Measurements from ENCODE around the gene DHX29. TPM values are rescaled to one million over a fixed set of nuclear protein-coding genes. Genes with fewer than 3 reads are reported as not detected.
A peak's percentile ranks its signal among the peaks of the same experiment; 100 is the strongest.

The DHX29 gene
- total RNA-seq, 2 experiments from 2014 or later: 11.6 to 13.7 TPM

- ChIA-PET CTCF (interaction anchor here (1.1 to 9.6 kb wide), 10 partner anchors 8 to 75 kb away, joined by 3 to 51 read pairs (median 4); partner anchors contain the start of genes DHX29 and GPX8), POLR2A (interaction anchor here (0.9 to 3.3 kb wide), 3 partner anchors 63 to 75 kb away, joined by 3 to 9 read pairs (median 5); partner anchors contain the start of gene DHX29)
- TF ChIP-seq CTCF (IDR thresholded peaks at IDR 0.05): no peak
- ATAC-seq: no peak
- no peaks in the 10 kb centered on the region for H3K9me3 Mint-ChIP-seq
- no peaks in the 10 kb centered on the region for H3K36me3 Mint-ChIP-seq (ENCODE audit: low read depth)
- peaks cover 74% of the 10 kb centered on the region for H3K27me3 Mint-ChIP-seq
- peak overlapping the region; percentile 70 for H3K4me3 Mint-ChIP-seq
- DNase-seq: no peak
- intact Hi-C loops (cut with micrococcal nuclease): loop anchor here (5.0 kb wide), 1 partner anchor 60 kb away; the partner anchor contains the start of gene CDC20B
- H3K4me1 Mint-ChIP-seq (ENCODE audit: low read depth): peaks cover 26% of the 10 kb centered on the region
- no peak overlapping the region for H3K27ac Mint-ChIP-seq
These were observed 75.6 kb downstream of the DHX29 start for GRCh38 chr5:55231919-55232270.

GRCh38 chr5:55231029-55231918 is 76.2 kb downstream of the DHX29 start:
- H3K27me3 Mint-ChIP-seq: peaks cover 70% of the 10 kb centered on the region
- ATAC-seq: no peak
- peak; percentile 32 for DNase-seq
- intact Hi-C loops (cut with micrococcal nuclease): loop anchor here (5.0 kb wide), 1 partner anchor 59 kb away; the partner anchor contains the start of gene CDC20B
- no peaks in the 10 kb centered on the region for H3K9me3 Mint-ChIP-seq
- H3K27ac Mint-ChIP-seq: no peak overlapping the region
- peak overlapping the region; percentile 70 for H3K4me3 Mint-ChIP-seq
- no peaks in the 10 kb centered on the region for H3K36me3 Mint-ChIP-seq (ENCODE audit: low read depth)
- ChIA-PET CTCF (interaction anchor here (1.1 to 9.6 kb wide), 10 partner anchors 10 to 76 kb away, joined by 3 to 51 read pairs (median 4); partner anchors contain the start of genes DHX29 and GPX8), POLR2A (interaction anchor here (0.9 to 3.3 kb wide), 4 partner anchors 63 to 77 kb away, joined by 3 to 9 read pairs (median 4); partner anchors contain the start of genes DHX29 and MTREX)
- TF ChIP-seq CTCF (IDR thresholded peaks at IDR 0.05): no peak
- peaks cover 27% of the 10 kb centered on the region for H3K4me1 Mint-ChIP-seq (ENCODE audit: low read depth)

GRCh38 chr5:55230086-55230629 is 77.3 kb downstream of the DHX29 start:
- ChIA-PET CTCF (interaction anchor here (9.6 kb wide), 1 partner anchor 59 kb away, joined by 51 read pairs; no protein-coding TSS in a partner anchor), POLR2A (no interaction called here)
- no peaks in the 10 kb centered on the region for H3K36me3 Mint-ChIP-seq (ENCODE audit: low read depth)
- DNase-seq (no peak), ATAC-seq (no peak)
- no peak overlapping the region for H3K27ac Mint-ChIP-seq
- no peak overlapping the region for H3K4me3 Mint-ChIP-seq
- H3K27me3 Mint-ChIP-seq: peaks cover 77% of the 10 kb centered on the region
- no peak for TF ChIP-seq CTCF (IDR thresholded peaks at IDR 0.05)
- peaks cover 28% of the 10 kb centered on the region for H3K4me1 Mint-ChIP-seq (ENCODE audit: low read depth)
- intact Hi-C loops (cut with micrococcal nuclease): loop anchor here (5.0 kb wide), 1 partner anchor 58 kb away; the partner anchor contains the start of gene CDC20B
- no peaks in the 10 kb centered on the region for H3K9me3 Mint-ChIP-seq

GRCh38 chr5:55227664-55228430 is 79.6 kb downstream of the DHX29 start:
- intact Hi-C loops (cut with micrococcal nuclease): loop anchor here (5.0 kb wide), 1 partner anchor 79 kb away; the partner anchor contains the start of genes DHX29 and MTREX
- Mint-ChIP-seq H3K4me1 (ENCODE audit: low read depth) (peaks cover 35% of the 10 kb centered on the region), H3K27me3 (peaks cover 87% of the 10 kb centered on the region), H3K9me3 (no peaks in the 10 kb centered on the region), H3K4me3 (peak overlapping the region; percentile 62), H3K36me3 (ENCODE audit: low read depth) (no peaks in the 10 kb centered on the region), H3K27ac (no peak overlapping the region)
- TF ChIP-seq CTCF (IDR thresholded peaks at IDR 0.05): no peak
- POLR2A ChIA-PET: no interaction called here
- CTCF ChIA-PET: interaction anchor here (1.1 to 9.6 kb wide), 5 partner anchors 8 to 75 kb away, joined by 3 to 51 read pairs (median 7); no protein-coding TSS in a partner anchor
- ATAC-seq (no peak), DNase-seq (no peak)
